Measurements from ENCODE around the gene CD46. TPM values are rescaled to one million over a fixed set of nuclear protein-coding genes. Genes with fewer than 3 reads are reported as not detected.
A peak's percentile ranks its signal among the peaks of the same experiment; 100 is the strongest.

The CD46 gene
- total RNA-seq, 4 donors from 2014 or later, result 65.5 to 209 (median 180) TPM

DNA sequence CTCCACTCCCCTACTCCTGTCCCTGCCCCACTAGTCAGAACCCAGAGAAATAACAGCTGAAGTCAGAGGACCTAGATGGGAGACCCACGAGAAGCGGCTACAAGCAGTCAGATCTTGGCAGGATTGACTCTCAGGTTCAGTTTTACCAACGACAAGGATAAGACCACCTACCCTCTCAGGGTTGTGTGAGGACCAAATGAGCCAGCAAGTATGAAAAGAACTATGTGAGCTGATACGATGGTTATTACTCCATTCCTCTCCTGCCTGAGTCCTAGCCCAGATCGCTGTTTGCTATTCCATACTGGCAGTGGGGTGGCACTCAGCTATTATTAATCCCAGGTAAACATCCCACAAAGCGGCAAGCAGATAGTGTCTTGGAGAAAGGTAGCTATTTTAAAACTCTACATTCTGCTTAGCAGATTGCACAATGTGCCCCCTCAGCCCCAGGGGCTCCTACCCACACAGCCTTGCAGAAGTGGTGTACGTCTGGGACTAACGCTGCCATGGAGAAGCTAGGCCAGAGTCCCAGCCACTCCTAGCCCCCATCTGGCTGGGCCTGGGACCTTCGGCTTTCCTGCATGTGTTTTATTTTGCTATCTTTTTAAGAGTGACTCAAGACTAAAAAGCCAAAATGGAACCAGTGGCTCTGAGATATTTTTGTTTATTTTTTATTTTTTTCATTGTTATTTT, 58.9 kb downstream of the CD46 start:
- H3K9me3 ChIP-seq, result no peaks in the 10 kb centered on the region
- 83 to 87% methylated on average over 4 to 9 of the region's 9 CpGs for WGBS, 2 donors (ENCODE audit: low coverage in 1 of 2)
- no peaks in the 10 kb centered on the region for H3K27me3 ChIP-seq
- intact Hi-C loops (cut with DNase I; ENCODE audit: low total_unique reads), result no loop called here
- H3K36me3 ChIP-seq, result peaks cover 0 to 39% (median 16%) of the 10 kb centered on the region in 4 donors
- TF ChIP-seq POLR2AphosphoS5 (IDR thresholded peaks at IDR 0.05), result no peak
- TF ChIP-seq EP300 (IDR thresholded peaks at IDR 0.05; ENCODE audit: low read depth), result no peak
- TF ChIP-seq, protein P1, sequence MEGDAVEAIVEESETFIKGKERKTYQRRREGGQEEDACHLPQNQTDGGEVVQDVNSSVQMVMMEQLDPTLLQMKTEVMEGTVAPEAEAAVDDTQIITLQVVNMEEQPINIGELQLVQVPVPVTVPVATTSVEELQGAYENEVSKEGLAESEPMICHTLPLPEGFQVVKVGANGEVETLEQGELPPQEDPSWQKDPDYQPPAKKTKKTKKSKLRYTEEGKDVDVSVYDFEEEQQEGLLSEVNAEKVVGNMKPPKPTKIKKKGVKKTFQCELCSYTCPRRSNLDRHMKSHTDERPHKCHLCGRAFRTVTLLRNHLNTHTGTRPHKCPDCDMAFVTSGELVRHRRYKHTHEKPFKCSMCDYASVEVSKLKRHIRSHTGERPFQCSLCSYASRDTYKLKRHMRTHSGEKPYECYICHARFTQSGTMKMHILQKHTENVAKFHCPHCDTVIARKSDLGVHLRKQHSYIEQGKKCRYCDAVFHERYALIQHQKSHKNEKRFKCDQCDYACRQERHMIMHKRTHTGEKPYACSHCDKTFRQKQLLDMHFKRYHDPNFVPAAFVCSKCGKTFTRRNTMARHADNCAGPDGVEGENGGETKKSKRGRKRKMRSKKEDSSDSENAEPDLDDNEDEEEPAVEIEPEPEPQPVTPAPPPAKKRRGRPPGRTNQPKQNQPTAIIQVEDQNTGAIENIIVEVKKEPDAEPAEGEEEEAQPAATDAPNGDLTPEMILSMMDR (IDR thresholded peaks at IDR 0.05), result no peak
- TF ChIP-seq POLR2A (IDR thresholded peaks at IDR 0.05), result no peak
- in situ Hi-C loops (cut with MboI; ENCODE audit: low pct_ligation_motif_present in 1 of 4, low pct_unique_long_range_greater_than_20kb in 1 of 4, low sequenced_read_pairs in 3 of 4), result no loop called here
- H3K4me1 ChIP-seq, result peaks cover 72 to 99% (median 89%) of the 10 kb centered on the region in 4 donors
- DNase-seq, result no peak
- H3K27ac ChIP-seq, result peak overlapping the region; percentile 65 to 86 (median 78)
- H3K4me3 ChIP-seq, result no peak overlapping the region

DNA sequence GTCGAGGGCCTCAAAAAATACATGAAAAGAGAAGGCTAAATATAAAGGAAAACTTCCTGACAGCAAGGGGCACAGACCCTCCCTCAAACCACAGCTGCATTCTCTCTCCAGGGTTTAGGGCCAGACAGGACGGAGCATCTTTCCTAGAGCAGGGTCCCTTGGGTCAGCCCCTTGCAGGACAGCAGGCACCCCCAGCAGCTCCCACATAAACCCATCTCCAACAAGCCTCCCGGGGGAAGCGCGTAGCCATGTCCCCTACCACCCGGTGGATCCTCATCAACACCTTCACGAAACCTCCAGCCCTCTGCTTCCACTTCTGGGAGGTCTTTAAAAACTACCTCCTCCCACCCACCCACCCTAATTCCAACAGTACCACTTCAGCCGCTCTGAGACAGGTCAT, 59.5 kb downstream of the CD46 start:
- no peak for TF ChIP-seq EP300 (IDR thresholded peaks at IDR 0.05; ENCODE audit: low read depth)
- TF ChIP-seq, protein P1 (IDR thresholded peaks at IDR 0.05), result no peak
- no peak for TF ChIP-seq POLR2A (IDR thresholded peaks at IDR 0.05)
- no peak for TF ChIP-seq POLR2AphosphoS5 (IDR thresholded peaks at IDR 0.05)
- WGBS, 2 donors (ENCODE audit: low coverage in 1 of 2), result 71 to 93% methylated on average over 2 to 8 of the region's 8 CpGs
- intact Hi-C loops (cut with DNase I; ENCODE audit: low total_unique reads) (no loop called here), in situ Hi-C loops (cut with MboI; ENCODE audit: low pct_ligation_motif_present in 1 of 4, low pct_unique_long_range_greater_than_20kb in 1 of 4, low sequenced_read_pairs in 3 of 4) (no loop called here)
- Histone ChIP-seq H3K4me1 (peaks cover 77 to 99% (median 89%) of the 10 kb centered on the region in 4 donors), H3K9me3 (no peaks in the 10 kb centered on the region), H3K4me3 (no peak overlapping the region), H3K27ac (peak overlapping the region; percentile 65 to 86 (median 78)), H3K36me3 (peaks cover 0 to 40% (median 17%) of the 10 kb centered on the region in 4 donors), H3K27me3 (no peaks in the 10 kb centered on the region)
- DNase-seq, result no peak

DNA sequence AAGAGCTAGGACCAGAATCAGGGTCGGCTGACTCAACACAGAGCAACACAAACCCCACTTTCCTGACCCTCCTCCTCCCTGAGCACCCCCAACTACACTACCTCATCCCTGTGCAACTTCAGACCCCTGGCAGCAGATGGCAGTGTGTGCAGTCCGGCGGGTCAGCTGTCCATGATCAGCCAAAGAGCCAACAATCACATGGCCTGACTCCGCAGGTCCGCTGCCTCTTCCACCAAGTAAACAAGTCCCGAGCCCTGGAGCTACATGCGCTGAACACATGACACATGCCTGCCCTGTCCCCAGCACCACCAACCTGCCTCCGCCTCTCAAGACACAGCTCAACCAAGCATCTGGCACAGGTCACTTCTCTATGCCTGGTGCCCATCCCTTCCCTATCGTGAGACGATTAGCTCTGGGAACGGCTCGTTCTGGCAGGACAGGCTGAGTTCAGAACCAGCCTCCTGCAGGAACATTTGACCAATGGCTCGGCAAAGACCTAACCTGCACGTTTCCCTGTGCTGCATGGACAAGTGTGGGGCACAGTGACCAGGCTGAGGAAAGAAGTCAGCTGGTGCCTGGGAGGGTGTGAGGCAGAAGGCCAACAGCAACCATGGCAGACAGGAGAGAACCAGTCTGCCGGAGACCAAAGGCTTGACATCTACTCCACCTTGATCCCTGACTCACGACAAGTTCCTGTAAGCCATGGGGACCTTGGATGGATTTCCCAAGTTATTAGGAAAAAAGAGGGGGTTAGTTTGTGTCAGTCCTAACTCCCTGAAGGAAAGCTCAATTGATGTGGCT, 60.3 kb downstream of the CD46 start:
- peaks cover 74 to 99% (median 88%) of the 10 kb centered on the region in 4 donors for H3K4me1 ChIP-seq
- no peaks in the 10 kb centered on the region for H3K27me3 ChIP-seq
- no peaks in the 10 kb centered on the region for H3K9me3 ChIP-seq
- 75% methylated on average over 16 of the region's 16 CpGs; no CpG with 5 or more reads in 1 of the 2 donors for WGBS, 2 donors (ENCODE audit: low coverage in 1 of 2)
- H3K36me3 ChIP-seq, result peaks cover 0 to 45% (median 21%) of the 10 kb centered on the region in 4 donors
- peak overlapping the region; percentile 65 to 86 (median 78) for H3K27ac ChIP-seq
- no peak for DNase-seq
- intact Hi-C loops (cut with DNase I; ENCODE audit: low total_unique reads) (no loop called here), in situ Hi-C loops (cut with MboI; ENCODE audit: low pct_ligation_motif_present in 1 of 4, low pct_unique_long_range_greater_than_20kb in 1 of 4, low sequenced_read_pairs in 3 of 4) (no loop called here)
- H3K4me3 ChIP-seq, result peak overlapping the region in 1 of 4 donors; percentile 14
- no peak for TF ChIP-seq EP300 (IDR thresholded peaks at IDR 0.05; ENCODE audit: low read depth)
- TF ChIP-seq POLR2AphosphoS5 (IDR thresholded peaks at IDR 0.05), result peak in 2 of 3 donors; percentile 35 to 46
- TF ChIP-seq, protein P1 (IDR thresholded peaks at IDR 0.05), result peak; percentile 28 to 51 (median 34)

DNA sequence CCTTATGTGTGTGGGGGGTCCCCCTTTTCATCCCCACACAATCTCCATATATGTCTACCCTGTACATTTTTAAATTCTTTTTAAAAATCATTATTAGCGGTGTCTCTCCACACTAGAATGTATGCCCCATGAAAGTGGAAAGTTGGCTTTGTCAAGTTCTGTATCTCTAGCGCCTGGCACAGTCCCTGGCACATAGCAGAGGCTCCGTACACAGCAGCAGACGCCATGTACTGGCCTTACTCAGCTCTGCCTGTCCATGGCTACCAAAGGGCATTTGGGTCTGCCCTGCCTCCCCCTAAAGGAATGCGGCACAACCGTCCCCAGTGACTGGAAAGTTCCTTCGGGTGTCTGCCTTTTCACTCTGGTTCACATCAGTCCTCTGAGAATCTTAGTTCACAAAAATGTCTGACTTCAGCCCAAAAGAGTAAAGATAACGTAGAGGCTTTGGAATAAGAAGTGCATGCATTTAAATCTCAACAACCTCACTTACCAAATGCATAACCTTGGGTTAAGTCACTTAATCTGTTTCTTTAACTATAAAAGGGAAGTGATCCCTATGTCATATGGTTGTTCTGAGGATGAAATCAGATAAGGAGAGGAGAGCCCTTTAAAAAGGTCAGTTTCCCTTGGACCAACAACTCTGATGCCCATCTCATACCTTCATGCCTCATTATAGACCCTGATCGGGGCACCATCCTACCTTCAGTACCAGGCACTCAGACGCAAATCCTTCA, 61.1 kb downstream of the CD46 start:
- Histone ChIP-seq H3K27ac (peak overlapping the region; percentile 14 to 86 (median 73)), H3K9me3 (no peaks in the 10 kb centered on the region), H3K4me3 (no peak overlapping the region), H3K36me3 (peaks cover 0 to 50% (median 24%) of the 10 kb centered on the region in 4 donors), H3K27me3 (no peaks in the 10 kb centered on the region), H3K4me1 (peaks cover 74 to 99% (median 88%) of the 10 kb centered on the region in 4 donors)
- WGBS, 2 donors (ENCODE audit: low coverage in 1 of 2), result 81 to 83% methylated on average over 3 to 10 of the region's 10 CpGs
- DNase-seq, result no peak
- TF ChIP-seq EP300 (IDR thresholded peaks at IDR 0.05; ENCODE audit: low read depth) (no peak), POLR2AphosphoS5 (IDR thresholded peaks at IDR 0.05) (no peak), POLR2A (IDR thresholded peaks at IDR 0.05) (no peak)
- TF ChIP-seq, protein P1 (IDR thresholded peaks at IDR 0.05), result no peak
- intact Hi-C loops (cut with DNase I; ENCODE audit: low total_unique reads), result no loop called here
- in situ Hi-C loops (cut with MboI; ENCODE audit: low pct_ligation_motif_present in 1 of 4, low pct_unique_long_range_greater_than_20kb in 1 of 4, low sequenced_read_pairs in 3 of 4), result no loop called here
